IPS DF 6.9 (cell line): ENCODE measurements around the gene NOP9.

Experiments used
- DNase-seq: peaks from one replicate; pipeline ENCODE4 v3.0.0-alpha.2; 2013; ENCODE audit warnings: low read depth, low spot score
- H3K27ac ChIP-seq: one replicate; pipeline ENCODE4 v1.5.1; 2013; ENCODE audit warnings: low read length, control low read depth
- H3K27me3 ChIP-seq: 2 replicates; pipeline ENCODE4 v1.6.1; 2013; ENCODE audit warnings: mild to moderate bottlenecking, low read length; ENCODE audit not compliant: control insufficient read depth, insufficient read depth
- H3K36me3 ChIP-seq: 2 replicates; pipeline ENCODE4 v1.6.1; 2013; ENCODE audit warnings: low read length; ENCODE audit not compliant: control insufficient read depth, insufficient read depth
- H3K4me1 ChIP-seq: 2 replicates; pipeline ENCODE4 v1.6.1; 2013; ENCODE audit warnings: low read length; ENCODE audit not compliant: control insufficient read depth, insufficient read depth
- H3K4me3 ChIP-seq: 2 replicates; pipeline ENCODE4 v1.5.1; 2013; ENCODE audit warnings: mild to moderate bottlenecking, low read length
- H3K9me3 ChIP-seq: 2 replicates; pipeline ENCODE4 v1.6.1; 2013; ENCODE audit warnings: low read length, inconsistent platforms; ENCODE audit not compliant: control insufficient read depth, insufficient read depth
- WGBS: extraction: QIAGEN DNeasy Blood & Tissue Kit; methylation state at CpG from one replicate; pipeline ENCODE4 v1.1.7; 2013; ENCODE audit warnings: mixed read lengths, missing lambda C conversion rate; ENCODE audit not compliant: insufficient read length, insufficient coverage; 5-methylcytosine and 5-hydroxymethylcytosine counted together

The NOP9 gene

DNA sequence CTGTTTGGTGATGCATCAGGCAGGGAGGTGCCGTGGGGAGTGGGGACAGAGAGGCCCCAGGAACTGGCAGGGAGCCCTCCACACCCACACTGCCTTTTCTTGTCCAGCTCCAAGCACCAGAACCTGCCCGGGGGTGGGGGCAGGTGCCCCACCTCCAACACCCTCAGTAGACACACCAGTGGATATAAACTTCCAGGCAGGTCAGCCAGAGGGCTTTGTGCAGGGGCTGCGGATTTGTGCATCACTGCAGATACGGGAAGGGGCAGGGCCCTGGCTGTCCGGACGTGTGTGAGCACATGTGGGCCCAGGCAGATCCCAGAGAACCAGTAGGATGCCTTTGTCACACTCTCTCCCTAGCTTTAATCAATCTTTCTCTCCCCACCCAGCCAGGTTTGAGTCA lies 35.4 kb upstream of the NOP9 start:
- H3K27ac ChIP-seq, result no peak overlapping the region
- peaks cover 4% of the 10 kb centered on the region; the same call in 1 of the 2 replicates for H3K36me3 ChIP-seq
- no peak overlapping the region for H3K4me3 ChIP-seq
- no peaks in the 10 kb centered on the region for H3K9me3 ChIP-seq
- WGBS, result no CpG with 5 or more reads among the region's 6 CpGs
- no peaks in the 10 kb centered on the region for H3K27me3 ChIP-seq
- DNase-seq, result no peak
- H3K4me1 ChIP-seq, result no peaks in the 10 kb centered on the region

DNA sequence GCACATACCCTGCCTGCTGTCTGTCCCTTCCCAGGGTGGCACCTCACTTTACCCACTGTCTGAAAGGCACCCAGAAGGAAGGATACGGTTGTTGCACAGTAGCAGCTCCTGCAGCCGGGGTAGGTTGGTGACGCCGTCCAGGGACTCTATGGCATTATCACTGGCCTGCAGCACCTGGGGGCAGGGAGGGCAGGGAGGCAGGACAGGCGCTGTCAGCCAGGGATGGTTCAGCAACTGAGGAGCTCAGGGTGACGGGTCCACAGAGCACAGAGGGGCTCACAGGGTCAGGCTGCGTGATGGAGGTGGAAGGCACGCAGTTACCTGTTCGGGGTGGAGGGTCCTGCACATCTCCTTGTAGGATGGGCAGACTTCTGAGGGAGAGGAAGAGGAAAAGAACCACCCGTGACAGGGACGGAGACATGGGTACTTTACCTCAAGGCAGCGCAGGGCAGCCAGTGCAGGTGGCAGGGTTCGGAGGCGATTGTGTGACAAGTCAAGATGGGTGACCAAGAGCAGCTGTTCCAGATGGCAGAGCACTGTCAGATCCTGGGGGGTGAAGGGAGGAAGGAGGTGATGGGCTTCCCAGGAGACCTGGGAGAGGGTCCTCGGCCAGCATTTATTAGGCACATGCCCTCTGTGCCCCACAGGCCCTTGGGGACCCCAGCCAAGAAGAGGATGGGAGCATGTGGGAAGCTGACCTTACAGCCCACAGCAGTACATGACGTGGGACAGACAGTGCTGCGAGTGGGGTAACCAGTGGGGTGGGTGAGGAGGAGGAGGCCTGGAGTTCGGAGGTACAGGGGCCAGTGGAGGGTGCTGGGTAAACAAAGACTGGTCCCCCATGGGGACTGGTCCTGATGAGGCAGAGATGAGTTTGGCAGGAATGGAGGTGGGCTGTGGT lies 33.1 kb upstream of the NOP9 start:
- H3K4me3 ChIP-seq, result no peak overlapping the region
- WGBS, result no CpG with 5 or more reads among the region's 18 CpGs
- no peaks in the 10 kb centered on the region for H3K4me1 ChIP-seq

DNA sequence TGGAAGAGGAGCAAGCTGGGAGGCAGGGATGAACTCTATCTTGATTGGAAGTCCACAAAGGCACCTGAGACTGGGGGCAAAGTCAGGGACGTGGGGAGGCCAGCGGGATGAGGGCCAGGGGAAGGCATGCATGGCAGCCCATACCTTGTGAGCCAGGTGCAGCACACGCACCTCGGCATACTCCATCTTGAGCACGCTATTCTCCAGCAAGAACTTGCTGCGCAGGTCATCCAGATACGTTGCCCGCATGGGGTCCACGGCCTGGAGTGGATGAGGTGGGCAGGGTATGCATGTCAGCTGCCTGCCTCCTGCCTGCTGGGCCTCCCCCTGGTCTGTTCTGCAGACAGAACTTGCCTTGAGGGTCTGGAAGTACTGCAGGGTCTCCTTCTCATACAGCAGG lies 32.1 kb upstream of the NOP9 start:
- Histone ChIP-seq H3K27me3 (no peaks in the 10 kb centered on the region), H3K9me3 (no peaks in the 10 kb centered on the region), H3K27ac (no peak overlapping the region), H3K4me3 (no peak overlapping the region), H3K36me3 (peaks cover 4% of the 10 kb centered on the region; the same call in 1 of the 2 replicates), H3K4me1 (no peaks in the 10 kb centered on the region)
- no peak for DNase-seq
- WGBS, result no CpG with 5 or more reads among the region's 9 CpGs

More for the DNA sequence above, 33.1 kb upstream of the NOP9 start:
- Histone ChIP-seq H3K27me3 (no peaks in the 10 kb centered on the region), H3K36me3 (peaks cover 4% of the 10 kb centered on the region; the same call in 1 of the 2 replicates), H3K27ac (no peak overlapping the region), H3K9me3 (no peaks in the 10 kb centered on the region)
- no peak for DNase-seq

DNA sequence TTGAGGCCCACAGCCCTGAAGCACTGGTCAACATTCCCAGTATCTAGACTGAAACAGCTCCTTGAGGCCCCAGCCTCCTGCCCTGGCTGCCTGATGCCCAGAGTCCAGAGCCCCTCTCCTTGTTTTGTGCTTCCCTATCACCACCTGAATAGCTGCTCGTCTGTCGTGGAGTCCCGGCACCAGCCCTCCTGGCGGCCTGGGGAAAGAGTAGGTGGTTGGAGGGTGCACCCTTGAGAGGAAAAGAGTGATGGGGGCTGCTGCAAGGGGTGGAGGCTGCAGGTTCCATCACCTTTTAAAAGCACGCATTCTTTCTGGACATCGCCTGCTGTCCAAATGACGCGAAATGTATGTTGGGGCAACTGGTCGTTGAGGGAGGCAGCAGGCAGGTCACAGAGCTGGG lies 31.4 kb upstream of the NOP9 start:
- Histone ChIP-seq H3K4me1 (no peaks in the 10 kb centered on the region), H3K36me3 (peaks cover 4% of the 10 kb centered on the region; the same call in 1 of the 2 replicates), H3K4me3 (no peak overlapping the region), H3K27ac (no peak overlapping the region), H3K27me3 (no peaks in the 10 kb centered on the region), H3K9me3 (no peaks in the 10 kb centered on the region)
- no peak for DNase-seq
- WGBS, result no CpG with 5 or more reads among the region's 9 CpGs

DNA sequence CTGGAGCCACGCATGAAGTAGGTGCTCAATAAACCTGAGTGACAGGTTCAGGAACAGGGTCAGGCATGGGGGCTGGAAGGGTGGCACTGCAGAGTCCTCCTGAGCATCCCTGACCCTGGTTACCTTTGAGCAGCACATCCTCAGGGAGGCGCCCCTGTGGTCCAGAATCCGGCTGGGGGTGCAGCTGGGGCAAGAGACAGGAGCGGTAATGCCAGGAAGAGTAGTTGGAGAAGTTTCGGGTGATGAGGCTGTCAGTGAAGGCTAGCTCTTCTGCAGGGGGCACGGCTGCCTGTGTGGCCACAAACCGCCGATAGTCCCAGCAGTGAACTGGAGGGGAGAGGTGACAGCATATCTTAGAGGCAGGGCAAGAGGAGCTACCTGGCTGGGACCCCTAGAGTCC lies 30.3 kb upstream of the NOP9 start:
- H3K36me3 ChIP-seq, result peaks cover 4% of the 10 kb centered on the region; the same call in 1 of the 2 replicates
- H3K27ac ChIP-seq, result no peak overlapping the region
- no peak overlapping the region for H3K4me3 ChIP-seq
- no peaks in the 10 kb centered on the region for H3K27me3 ChIP-seq
- no peaks in the 10 kb centered on the region for H3K9me3 ChIP-seq
- WGBS, result no CpG with 5 or more reads among the region's 8 CpGs
- no peak for DNase-seq
- H3K4me1 ChIP-seq, result no peaks in the 10 kb centered on the region

DNA sequence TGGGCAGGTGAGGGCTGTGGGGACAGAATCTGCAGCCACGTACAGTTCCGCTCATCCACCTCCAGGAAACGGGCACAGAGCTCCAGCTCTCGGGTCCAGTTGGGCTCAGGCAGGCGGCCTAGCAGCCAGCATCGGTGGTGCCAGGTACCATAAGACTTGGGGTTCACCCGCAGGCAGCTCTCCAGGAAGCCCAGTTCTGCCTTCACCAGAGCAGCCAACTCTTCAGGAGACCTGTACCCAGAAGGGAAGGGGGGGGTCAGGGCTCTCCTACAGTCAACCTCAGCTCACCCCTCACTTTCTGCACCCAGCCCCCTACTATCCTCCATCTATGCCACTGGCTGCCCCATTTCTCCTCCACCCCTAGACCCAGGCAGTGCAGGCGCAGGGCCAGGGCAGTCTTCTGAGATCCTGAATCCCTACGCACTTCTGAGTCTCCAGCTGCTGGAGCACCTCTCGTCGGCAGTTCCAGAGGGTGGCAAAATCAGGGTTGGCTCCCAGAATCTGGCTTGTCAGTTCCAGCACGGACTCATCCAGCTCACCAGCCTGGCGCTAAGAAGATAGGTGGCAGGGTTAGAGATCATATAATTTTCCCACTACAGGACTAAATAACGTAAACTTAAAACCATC lies 29.6 kb upstream of the NOP9 start:
- no peak overlapping the region for H3K4me3 ChIP-seq
- H3K36me3 ChIP-seq, result peaks cover 4% of the 10 kb centered on the region; the same call in 1 of the 2 replicates
- no peaks in the 10 kb centered on the region for H3K27me3 ChIP-seq
- no peak for DNase-seq
- no peak overlapping the region for H3K27ac ChIP-seq
- no peaks in the 10 kb centered on the region for H3K4me1 ChIP-seq
- WGBS, result no CpG with 5 or more reads among the region's 14 CpGs
- H3K9me3 ChIP-seq, result no peaks in the 10 kb centered on the region

DNA sequence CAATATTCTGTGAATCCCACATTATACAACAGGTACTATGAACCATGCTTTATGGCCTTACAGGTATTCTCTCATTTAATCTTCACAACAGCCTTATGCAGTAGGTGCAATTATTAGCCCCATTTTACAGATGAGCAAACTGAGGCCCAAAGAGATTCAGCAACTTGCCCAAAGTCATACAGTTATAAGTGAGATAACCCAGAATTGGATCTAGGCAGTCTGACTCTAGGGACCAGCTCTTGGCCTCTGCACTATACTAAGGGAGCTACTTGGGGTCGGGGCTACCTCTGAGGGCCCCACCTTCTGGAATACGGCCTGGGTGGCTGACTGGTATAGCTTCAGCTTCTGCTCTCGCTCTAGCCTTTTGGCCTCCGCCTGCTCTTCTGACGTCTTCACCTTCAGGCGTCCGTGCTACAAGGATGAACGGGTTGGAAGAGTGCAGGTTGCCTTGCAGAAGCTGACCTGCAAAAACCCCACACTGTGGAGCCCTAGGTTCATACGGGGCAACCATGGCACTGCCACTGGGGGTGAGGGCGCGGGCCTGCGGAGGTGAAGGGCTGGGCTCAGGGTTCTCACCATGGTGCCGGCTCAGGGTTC lies 29.0 kb upstream of the NOP9 start:
- no CpG with 5 or more reads among the region's 13 CpGs for WGBS
- Histone ChIP-seq H3K27ac (no peak overlapping the region), H3K4me3 (peak overlapping the region; percentile 63; the same call in 1 of the 2 replicates), H3K4me1 (no peaks in the 10 kb centered on the region), H3K9me3 (no peaks in the 10 kb centered on the region), H3K36me3 (peaks cover 4% of the 10 kb centered on the region; the same call in 1 of the 2 replicates), H3K27me3 (no peaks in the 10 kb centered on the region)
- DNase-seq, result no peak

DNA sequence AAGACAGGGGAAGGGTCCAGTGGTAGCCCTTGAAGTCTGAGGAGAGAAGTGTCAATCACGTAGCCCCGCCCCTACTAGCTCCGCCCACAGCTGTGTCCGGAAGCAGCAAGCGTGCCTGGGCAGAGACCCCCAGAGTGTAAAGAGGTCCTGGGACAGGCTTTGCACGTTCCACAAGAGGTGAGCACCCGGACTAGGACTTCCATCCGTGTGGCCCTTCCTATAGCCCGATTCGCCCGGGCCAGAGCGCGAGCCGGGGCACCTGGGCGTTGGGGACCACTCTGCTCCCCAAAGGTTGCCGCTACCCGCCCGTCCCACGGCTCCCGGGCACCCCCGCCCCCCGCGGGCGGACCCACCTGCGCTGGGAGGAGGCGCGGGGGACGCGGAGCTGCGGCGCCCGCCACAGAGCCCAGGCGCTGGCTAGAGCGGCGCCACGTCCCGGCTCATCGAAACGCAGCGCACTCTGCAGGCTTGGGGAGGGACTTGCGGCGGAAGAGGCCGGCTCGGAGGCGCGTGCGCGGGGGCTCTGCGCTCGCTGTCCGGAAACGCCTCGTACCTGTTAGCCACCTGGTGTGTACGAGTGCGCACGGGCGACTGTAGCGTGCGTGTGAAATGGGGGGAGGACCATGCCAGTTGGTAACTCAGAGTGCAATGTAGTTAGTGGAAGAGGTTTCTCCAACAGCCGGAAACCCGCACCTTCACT lies 28.4 kb upstream of the NOP9 start, which contains the start of gene RABGGTA:
Gene RABGGTA, minus strand, starts transcription at position 464 of the 700 bp plus-strand sequence. CDS start 482 bp downstream, outside the sequence.
- no CpG with 5 or more reads among the region's 61 CpGs for WGBS
- Histone ChIP-seq H3K27me3 (no peaks in the 10 kb centered on the region), H3K9me3 (no peaks in the 10 kb centered on the region), H3K36me3 (peaks cover 4% of the 10 kb centered on the region; the same call in 1 of the 2 replicates), H3K27ac (no peak within 1 kb of the TSS), H3K4me3 (peak within 1 kb of the TSS; percentile 63; the same call in 1 of the 2 replicates), H3K4me1 (no peaks in the 10 kb centered on the region)
- peak; percentile 87 for DNase-seq

DNA sequence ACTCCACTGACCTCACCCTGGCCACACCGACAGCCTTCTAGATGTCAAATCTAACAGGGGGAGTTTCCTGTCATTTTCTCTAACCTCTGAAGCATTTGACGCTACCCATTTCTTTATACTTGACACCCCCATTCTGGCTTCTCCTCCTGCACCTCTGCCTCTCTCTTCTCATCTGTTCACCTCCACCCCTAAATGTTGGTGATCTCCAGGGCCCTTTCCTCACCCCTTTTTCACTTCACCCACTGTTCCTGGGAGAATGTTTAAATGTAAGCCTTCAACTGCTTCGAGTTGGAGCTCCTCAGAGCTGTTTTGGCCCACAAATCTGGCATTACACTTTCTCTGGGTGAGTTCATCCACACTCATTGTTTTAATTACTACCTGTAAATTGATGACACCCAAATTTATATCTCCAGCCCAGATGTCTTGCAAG lies 27.8 kb upstream of the NOP9 start:
- peak overlapping the region; percentile 21; the same call in 1 of the 2 replicates for H3K4me3 ChIP-seq
- WGBS, result no CpG with 5 or more reads among the region's 3 CpGs
- H3K27ac ChIP-seq, result no peak overlapping the region
- H3K4me1 ChIP-seq, result no peaks in the 10 kb centered on the region
- no peaks in the 10 kb centered on the region for H3K27me3 ChIP-seq
- DNase-seq, result no peak
- H3K9me3 ChIP-seq, result no peaks in the 10 kb centered on the region
- no peaks in the 10 kb centered on the region; the same call in 1 of the 2 replicates for H3K36me3 ChIP-seq

DNA sequence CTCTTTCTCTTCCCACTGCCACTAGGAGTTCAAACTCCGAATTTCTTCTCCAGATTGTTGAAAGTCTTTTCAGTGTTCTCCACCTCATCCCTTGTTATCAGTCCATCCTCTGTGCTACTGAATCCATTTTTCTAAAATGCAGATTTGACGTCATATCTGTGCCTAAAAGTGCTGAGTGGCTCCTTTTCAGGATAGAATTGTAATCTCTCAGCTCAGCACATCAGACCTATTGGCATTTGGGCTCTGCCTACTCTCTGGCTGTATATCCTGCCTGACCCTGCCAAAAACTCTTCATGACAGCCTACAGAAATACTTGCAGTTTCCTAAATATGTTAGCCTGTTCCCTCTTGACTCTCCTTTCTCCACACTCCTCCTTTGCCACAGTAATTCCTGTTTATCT lies 27.2 kb upstream of the NOP9 start:
- WGBS, result no CpG with 5 or more reads among the region's 2 CpGs
- no peak overlapping the region for H3K4me3 ChIP-seq
- H3K27me3 ChIP-seq, result no peaks in the 10 kb centered on the region
- H3K4me1 ChIP-seq, result no peaks in the 10 kb centered on the region
- no peaks in the 10 kb centered on the region; the same call in 1 of the 2 replicates for H3K36me3 ChIP-seq
- no peaks in the 10 kb centered on the region for H3K9me3 ChIP-seq
- H3K27ac ChIP-seq, result no peak overlapping the region
- no peak for DNase-seq
